K562 (cell line): ENCODE measurements around the gene ERGIC1. TPM values are rescaled to one million over a fixed set of nuclear protein-coding genes. Genes with fewer than 3 reads are reported as not detected.
A peak's percentile ranks its signal among the peaks of the same experiment; 100 is the strongest.

Experiments used
- L3MBTL2 ChIP-seq: fragments of 450-650 bp; IDR thresholded peaks from 2 replicates; pipeline ENCODE4 v1.6.1; 2016; ENCODE audit warnings: mild to moderate bottlenecking, moderate library complexity
- MED1 ChIP-seq: sonication (generic); formaldehyde crosslinking; IDR thresholded peaks from 2 replicates; pipeline ENCODE4 v1.8.1; 2023; ENCODE audit warnings: missing genetic modification reagents, borderline replicate concordance
- SIN3A ChIP-seq, 2 experiments: fragments of 150-350 bp in 1 of 2; IDR thresholded peaks; 2 replicates each; pipeline ENCODE4 v1.6.1; 2011 to 2016; ENCODE audit warnings: borderline replicate concordance in 2 of 2, low read depth in 2 of 2, low read length in 2 of 2, mild to moderate bottlenecking in 2 of 2, moderate library complexity in 2 of 2; ENCODE audit not compliant: control insufficient read depth in 1 of 2
- SOX6 ChIP-seq: fragments of 450-650 bp; IDR thresholded peaks from 2 replicates; pipeline ENCODE4 v1.6.1; 2014; ENCODE audit warnings: mild to moderate bottlenecking
- TAF7 ChIP-seq: fragments of 450-650 bp; IDR thresholded peaks from 2 replicates; pipeline ENCODE4 v1.6.1; 2016; ENCODE audit warnings: missing genetic modification characterization, missing compliant biosample characterization
- TFAM ChIP-seq: fragments of 250-450 bp; sonication (Bioruptor Pico); conservative IDR thresholded peaks from 2 replicates; pipeline ENCODE4 v1.5.0; 2021; ENCODE audit warnings: mild to moderate bottlenecking, moderate library complexity
- ZNF12 ChIP-seq: sonication (generic); formaldehyde crosslinking; IDR thresholded peaks from 2 replicates; pipeline ENCODE4 v1.4.0; 2020; ENCODE audit warnings: mild to moderate bottlenecking, missing genetic modification reagents
- ZNF785 ChIP-seq: fragments of 250-450 bp; sonication (Bioruptor Pico); IDR thresholded peaks from 2 replicates; pipeline ENCODE4 v1.4.0; 2020; ENCODE audit warnings: mild to moderate bottlenecking
- polyA plus RNA-seq, 8 experiments: library from polyadenylated mRNA; depleted of rRNA in 4 of 8; stranded (reverse) in 5 of 8; unstranded in 3 of 8; fragments of >200 nt; fragmentation: Nextera tagmentation in 2 of 8; fragmentation: Illumina TruSeq in 1 of 8; extraction: Ambion mirVana in 2 of 8; extraction: Trizol in 1 of 8; gene quantifications; 2 replicates each; pipeline versions ENCODE4 v1.2.1 to v1.2.3, GENCODE V29; 2011 to 2014; ENCODE audit warnings: inconsistent platforms in 1 of 8, missing spikeins in 1 of 8
- total RNA-seq, 7 experiments: library from RNA; depleted of rRNA in 6 of 7; stranded (reverse); fragments of >200 nt in 6 of 7; fragmentation: Illumina TruSeq in 2 of 7; extraction: Trizol in 2 of 7; gene quantifications; 2 replicates each; pipeline versions ENCODE4 v1.2.1 to v1.2.3, GENCODE V29; 2011 to 2021; ENCODE audit warnings: low replicate concordance in 1 of 7
- TF ChIP-seq, protein P1 (sequence below): fragments of 250-450 bp; sonication (Bioruptor Pico); IDR thresholded peaks from 2 replicates; pipeline ENCODE4 v1.4.0; 2020; ENCODE audit warnings: mild to moderate bottlenecking, moderate library complexity, borderline replicate concordance
- TF ChIP-seq, protein P2 (sequence below), 2 experiments: fragments of 250-450 bp in 1 of 2; fragments of 450-650 bp in 1 of 2; sonication (Bioruptor Pico) in 1 of 2; IDR thresholded peaks; 2 replicates each; pipeline versions ENCODE4 v1.6.1 to v1.8.0; 2016 to 2021; ENCODE audit warnings: mild to moderate bottlenecking in 2 of 2, moderate library complexity in 2 of 2, missing compliant biosample characterization in 1 of 2, missing genetic modification characterization in 1 of 2
- TF ChIP-seq, protein P3 (sequence below): fragments of 450-650 bp; IDR thresholded peaks from 2 replicates; pipeline ENCODE4 v1.6.1; 2016; ENCODE audit warnings: missing biosample characterization, missing genetic modification characterization
- TF ChIP-seq, protein P4 (sequence below): sonication (generic); formaldehyde crosslinking; IDR thresholded peaks from 2 replicates; pipeline ENCODE4 v1.9.0; 2022; ENCODE audit warnings: mild to moderate bottlenecking, missing genetic modification reagents
- TF ChIP-seq, protein P5 (sequence below): sonication (generic); formaldehyde crosslinking; IDR thresholded peaks from 2 replicates; pipeline ENCODE4 v1.8.0; 2023; ENCODE audit warnings: missing genetic modification reagents, mild to moderate bottlenecking, borderline replicate concordance

Gene ERGIC1
- total and polyA plus RNA-seq, 9 of the 15 experiments (the other 6 are each of a cell fraction or from before 2014, with no cell fraction given), result 5.5 to 68.4 (median 36.4) TPM

DNA sequence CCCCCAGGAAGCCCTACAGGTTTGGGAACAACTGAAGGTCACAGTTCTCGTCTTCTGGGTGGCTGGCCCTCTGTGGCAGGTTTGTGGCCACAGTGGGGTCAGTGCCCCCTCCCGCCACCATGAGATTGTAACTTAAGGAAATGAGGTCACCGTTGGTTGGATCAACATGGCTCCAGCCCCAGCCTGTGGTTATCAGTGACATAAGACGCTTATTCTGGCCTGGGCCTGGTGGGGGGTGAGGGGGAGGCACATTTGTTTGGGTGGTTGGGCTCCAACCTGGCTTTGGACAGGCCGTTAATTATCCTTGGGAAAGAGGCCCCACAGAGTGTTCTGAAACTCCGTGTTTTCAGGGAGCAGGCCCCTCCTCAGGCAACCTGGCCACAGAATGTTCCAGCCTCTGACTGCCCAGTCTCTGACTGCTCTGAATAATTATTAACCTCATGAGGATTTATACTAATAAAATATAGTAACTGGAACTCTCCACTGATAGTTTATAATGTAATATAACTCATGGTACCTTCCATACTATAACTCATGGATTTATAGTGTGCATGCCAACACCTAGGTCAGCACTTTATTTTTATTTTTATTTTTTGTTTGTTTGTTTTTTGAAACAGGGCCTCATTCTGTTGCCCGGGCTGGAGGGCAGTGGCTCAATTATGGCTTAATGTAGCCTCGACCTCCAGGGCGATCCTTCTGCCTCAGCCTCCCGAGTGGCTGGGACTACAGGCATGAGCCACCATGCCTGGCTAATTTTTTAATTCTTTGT, 67.1 kb downstream of the ERGIC1 start (continued):
- TF ChIP-seq, protein P1, sequence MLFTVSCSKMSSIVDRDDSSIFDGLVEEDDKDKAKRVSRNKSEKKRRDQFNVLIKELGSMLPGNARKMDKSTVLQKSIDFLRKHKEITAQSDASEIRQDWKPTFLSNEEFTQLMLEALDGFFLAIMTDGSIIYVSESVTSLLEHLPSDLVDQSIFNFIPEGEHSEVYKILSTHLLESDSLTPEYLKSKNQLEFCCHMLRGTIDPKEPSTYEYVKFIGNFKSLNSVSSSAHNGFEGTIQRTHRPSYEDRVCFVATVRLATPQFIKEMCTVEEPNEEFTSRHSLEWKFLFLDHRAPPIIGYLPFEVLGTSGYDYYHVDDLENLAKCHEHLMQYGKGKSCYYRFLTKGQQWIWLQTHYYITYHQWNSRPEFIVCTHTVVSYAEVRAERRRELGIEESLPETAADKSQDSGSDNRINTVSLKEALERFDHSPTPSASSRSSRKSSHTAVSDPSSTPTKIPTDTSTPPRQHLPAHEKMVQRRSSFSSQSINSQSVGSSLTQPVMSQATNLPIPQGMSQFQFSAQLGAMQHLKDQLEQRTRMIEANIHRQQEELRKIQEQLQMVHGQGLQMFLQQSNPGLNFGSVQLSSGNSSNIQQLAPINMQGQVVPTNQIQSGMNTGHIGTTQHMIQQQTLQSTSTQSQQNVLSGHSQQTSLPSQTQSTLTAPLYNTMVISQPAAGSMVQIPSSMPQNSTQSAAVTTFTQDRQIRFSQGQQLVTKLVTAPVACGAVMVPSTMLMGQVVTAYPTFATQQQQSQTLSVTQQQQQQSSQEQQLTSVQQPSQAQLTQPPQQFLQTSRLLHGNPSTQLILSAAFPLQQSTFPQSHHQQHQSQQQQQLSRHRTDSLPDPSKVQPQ (CRISPR knock-in tag), result no peak
- TF ChIP-seq SOX6 (peak; percentile 44), ZNF12 (0 out of 2 replicates have a peak, but pooled peaks have one; percentile 27), SIN3A (IDR thresholded peaks at IDR 0.05; ENCODE audit: borderline replicate concordance in 2 of 2, control insufficient read depth in 1 of 2, low read depth in 2 of 2, low read length in 2 of 2) (no peak), TFAM (CRISPR knock-in tag) (no peak), TAF7 (tag) (no peak), L3MBTL2 (peak; percentile 48; the same call in 1 of the 2 replicates), ZNF785 (CRISPR knock-in tag) (no peak), MED1 (CRISPR knock-in tag) (no peak)
- TF ChIP-seq, protein P2, sequence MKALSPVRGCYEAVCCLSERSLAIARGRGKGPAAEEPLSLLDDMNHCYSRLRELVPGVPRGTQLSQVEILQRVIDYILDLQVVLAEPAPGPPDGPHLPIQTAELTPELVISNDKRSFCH (CRISPR knock-in tag; IDR thresholded peaks at IDR 0.05), result no peak
- TF ChIP-seq, protein P2 (tag; IDR thresholded peaks at IDR 0.05), result peak; percentile 85
- TF ChIP-seq, protein P3, sequence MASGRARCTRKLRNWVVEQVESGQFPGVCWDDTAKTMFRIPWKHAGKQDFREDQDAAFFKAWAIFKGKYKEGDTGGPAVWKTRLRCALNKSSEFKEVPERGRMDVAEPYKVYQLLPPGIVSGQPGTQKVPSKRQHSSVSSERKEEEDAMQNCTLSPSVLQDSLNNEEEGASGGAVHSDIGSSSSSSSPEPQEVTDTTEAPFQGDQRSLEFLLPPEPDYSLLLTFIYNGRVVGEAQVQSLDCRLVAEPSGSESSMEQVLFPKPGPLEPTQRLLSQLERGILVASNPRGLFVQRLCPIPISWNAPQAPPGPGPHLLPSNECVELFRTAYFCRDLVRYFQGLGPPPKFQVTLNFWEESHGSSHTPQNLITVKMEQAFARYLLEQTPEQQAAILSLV (tag), result no peak
- TF ChIP-seq, protein P4, sequence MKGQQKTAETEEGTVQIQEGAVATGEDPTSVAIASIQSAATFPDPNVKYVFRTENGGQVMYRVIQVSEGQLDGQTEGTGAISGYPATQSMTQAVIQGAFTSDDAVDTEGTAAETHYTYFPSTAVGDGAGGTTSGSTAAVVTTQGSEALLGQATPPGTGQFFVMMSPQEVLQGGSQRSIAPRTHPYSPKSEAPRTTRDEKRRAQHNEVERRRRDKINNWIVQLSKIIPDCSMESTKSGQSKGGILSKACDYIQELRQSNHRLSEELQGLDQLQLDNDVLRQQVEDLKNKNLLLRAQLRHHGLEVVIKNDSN (CRISPR knock-in tag), result no peak
- TF ChIP-seq, protein P5, sequence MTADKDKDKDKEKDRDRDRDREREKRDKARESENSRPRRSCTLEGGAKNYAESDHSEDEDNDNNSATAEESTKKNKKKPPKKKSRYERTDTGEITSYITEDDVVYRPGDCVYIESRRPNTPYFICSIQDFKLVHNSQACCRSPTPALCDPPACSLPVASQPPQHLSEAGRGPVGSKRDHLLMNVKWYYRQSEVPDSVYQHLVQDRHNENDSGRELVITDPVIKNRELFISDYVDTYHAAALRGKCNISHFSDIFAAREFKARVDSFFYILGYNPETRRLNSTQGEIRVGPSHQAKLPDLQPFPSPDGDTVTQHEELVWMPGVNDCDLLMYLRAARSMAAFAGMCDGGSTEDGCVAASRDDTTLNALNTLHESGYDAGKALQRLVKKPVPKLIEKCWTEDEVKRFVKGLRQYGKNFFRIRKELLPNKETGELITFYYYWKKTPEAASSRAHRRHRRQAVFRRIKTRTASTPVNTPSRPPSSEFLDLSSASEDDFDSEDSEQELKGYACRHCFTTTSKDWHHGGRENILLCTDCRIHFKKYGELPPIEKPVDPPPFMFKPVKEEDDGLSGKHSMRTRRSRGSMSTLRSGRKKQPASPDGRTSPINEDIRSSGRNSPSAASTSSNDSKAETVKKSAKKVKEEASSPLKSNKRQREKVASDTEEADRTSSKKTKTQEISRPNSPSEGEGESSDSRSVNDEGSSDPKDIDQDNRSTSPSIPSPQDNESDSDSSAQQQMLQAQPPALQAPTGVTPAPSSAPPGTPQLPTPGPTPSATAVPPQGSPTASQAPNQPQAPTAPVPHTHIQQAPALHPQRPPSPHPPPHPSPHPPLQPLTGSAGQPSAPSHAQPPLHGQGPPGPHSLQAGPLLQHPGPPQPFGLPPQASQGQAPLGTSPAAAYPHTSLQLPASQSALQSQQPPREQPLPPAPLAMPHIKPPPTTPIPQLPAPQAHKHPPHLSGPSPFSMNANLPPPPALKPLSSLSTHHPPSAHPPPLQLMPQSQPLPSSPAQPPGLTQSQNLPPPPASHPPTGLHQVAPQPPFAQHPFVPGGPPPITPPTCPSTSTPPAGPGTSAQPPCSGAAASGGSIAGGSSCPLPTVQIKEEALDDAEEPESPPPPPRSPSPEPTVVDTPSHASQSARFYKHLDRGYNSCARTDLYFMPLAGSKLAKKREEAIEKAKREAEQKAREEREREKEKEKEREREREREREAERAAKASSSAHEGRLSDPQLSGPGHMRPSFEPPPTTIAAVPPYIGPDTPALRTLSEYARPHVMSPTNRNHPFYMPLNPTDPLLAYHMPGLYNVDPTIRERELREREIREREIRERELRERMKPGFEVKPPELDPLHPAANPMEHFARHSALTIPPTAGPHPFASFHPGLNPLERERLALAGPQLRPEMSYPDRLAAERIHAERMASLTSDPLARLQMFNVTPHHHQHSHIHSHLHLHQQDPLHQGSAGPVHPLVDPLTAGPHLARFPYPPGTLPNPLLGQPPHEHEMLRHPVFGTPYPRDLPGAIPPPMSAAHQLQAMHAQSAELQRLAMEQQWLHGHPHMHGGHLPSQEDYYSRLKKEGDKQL, result no peak
